Caco-2 (cell line): ENCODE measurements around the gene CEACAM20. TPM values are rescaled to one million over a fixed set of nuclear protein-coding genes. Genes with fewer than 3 reads are reported as not detected.

Source experiments
- BruUV-seq: library from RNA; stranded (reverse); fragments of 400-500 nt; replicated peaks from 2 replicates; lab custom pipeline; 2021; lab: Mats Ljungman, UMichigan
- CTCF ChIA-PET: fragments of 300-600 bp; sonication (Branson Sonifier 250); formaldehyde crosslinking; loops from one replicate; lab custom pipeline; 2022; ENCODE audit warnings: antibody characterized with exemption; lab: Charles Lee
- POLR2A ChIA-PET: fragments of 300-600 bp; sonication (Branson Sonifier 250); formaldehyde crosslinking; loops from one replicate; lab custom pipeline; 2022; ENCODE audit warnings: antibody characterized with exemption; lab: Charles Lee
- DNase-seq, 2 experiments: peaks; one replicate each; pipeline versions ENCODE4 v3.0.0 to v3.0.0-alpha.2; 2020 to 2022
- H3K27me3 ChIP-seq: replicated peaks from 2 replicates; pipeline ENCODE4 v1.6.0; 2011; ENCODE audit warnings: low read length; ENCODE audit not compliant: control insufficient read depth, insufficient read depth
- H3K36me3 ChIP-seq: 2 replicates; pipeline ENCODE4 v1.5.1; 2011; ENCODE audit warnings: low read length; ENCODE audit not compliant: control insufficient read depth, insufficient read depth
- H3K4me1 ChIP-seq: fragments of 250-450 bp; sonication (Bioruptor Pico); 2 replicates; pipeline ENCODE4 v1.5.1; 2020; ENCODE audit warnings: mild to moderate bottlenecking
- H3K4me3 ChIP-seq: 2 replicates; pipeline ENCODE4 v1.5.1; 2011; ENCODE audit warnings: low read depth, mild to moderate bottlenecking, control low read depth, low read length
- H3K9me3 ChIP-seq: fragments of 250-450 bp; sonication (Bioruptor Pico); 2 replicates; pipeline ENCODE4 v1.5.1; 2020; ENCODE audit warnings: mild to moderate bottlenecking, moderate library complexity
- H3K27ac Mint-ChIP-seq: one replicate; pipeline ENCODE4 v1.8.0; 2022; ENCODE audit warnings: mixed read lengths; ENCODE audit not compliant: unreplicated experiment
- H3K27me3 Mint-ChIP-seq: one replicate; pipeline ENCODE4 v1.8.0; 2022; ENCODE audit warnings: mixed read lengths; ENCODE audit not compliant: insufficient read depth, unreplicated experiment
- H3K36me3 Mint-ChIP-seq: one replicate; pipeline ENCODE4 v1.8.0; 2022; ENCODE audit warnings: mild to moderate bottlenecking, mixed read lengths; ENCODE audit not compliant: insufficient read depth, unreplicated experiment
- H3K4me1 Mint-ChIP-seq: one replicate; pipeline ENCODE4 v1.8.0; 2022; ENCODE audit warnings: low read depth, mixed read lengths; ENCODE audit not compliant: unreplicated experiment
- H3K4me3 Mint-ChIP-seq: one replicate; pipeline ENCODE4 v1.8.0; 2022; ENCODE audit warnings: mild to moderate bottlenecking, moderate library complexity, mixed read lengths; ENCODE audit not compliant: unreplicated experiment
- H3K9me3 Mint-ChIP-seq: one replicate; pipeline ENCODE4 v1.8.0; 2022; ENCODE audit warnings: mixed read lengths; ENCODE audit not compliant: unreplicated experiment
- CTCF ChIP-seq, 2 experiments: fragments of 200-600 bp in 1 of 2; IDR thresholded peaks; 1 replicate in 1 of 2; 2 replicates in 1 of 2; pipeline versions ENCODE4 v1.5.1 to v1.8.0; 2011 to 2022; ENCODE audit warnings: antibody characterized with exemption in 1 of 2, control low read depth in 1 of 2, inconsistent platforms in 1 of 2, low read depth in 1 of 2, low read length in 1 of 2, mild to moderate bottlenecking in 1 of 2, moderate library complexity in 1 of 2; ENCODE audit not compliant: insufficient read depth in 1 of 2, severe bottlenecking in 1 of 2, unreplicated experiment in 1 of 2
- intact Hi-C: fragments of 100-400 bp; cut with micrococcal nuclease; formaldehyde crosslinking; loops from one replicate; pipeline ENCODE4 v1.10.0; 2022; ENCODE audit not compliant: unreplicated experiment
- total RNA-seq: library from RNA; stranded (reverse); gene quantifications from 2 replicates; pipeline ENCODE4 v1.2.3, GENCODE V29; 2022

Gene CEACAM20
- total RNA-seq, 1 experiment from 2014 or later: not detected

DNA sequence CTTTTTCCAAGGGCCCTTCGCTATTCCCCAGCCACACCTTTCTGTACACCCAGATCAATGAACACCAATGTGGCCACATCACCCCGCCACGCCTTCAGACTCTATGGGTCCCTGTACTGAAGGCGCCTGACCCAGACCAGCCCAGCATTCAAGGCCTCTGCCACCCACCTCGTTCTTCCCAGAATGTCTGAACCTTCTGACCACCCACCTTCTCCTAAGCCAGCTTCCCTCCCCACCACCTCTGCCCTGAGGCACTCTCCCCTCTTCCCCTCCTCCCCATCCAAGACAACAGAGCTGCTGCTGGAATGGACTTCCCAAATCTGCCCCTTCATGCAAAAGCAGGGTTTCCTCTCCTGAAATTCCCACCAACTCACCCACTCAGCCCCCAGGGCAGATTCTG is 3.3 kb upstream of the CEACAM20 start:
- ChIA-PET POLR2A (no interaction called here), CTCF (interaction anchor here (0.6 kb wide), 1 partner anchor 238 kb away, joined by 3 read pairs; no protein-coding TSS in a partner anchor)
- no peak for DNase-seq
- TF ChIP-seq CTCF (IDR thresholded peaks at IDR 0.05; ENCODE audit: insufficient read depth in 1 of 2, low read depth in 1 of 2, low read length in 1 of 2, severe bottlenecking in 1 of 2, unreplicated experiment in 1 of 2): no peak
- H3K36me3 ChIP-seq: no peaks in the 10 kb centered on the region
- no TSS peak for BruUV-seq
- no peaks in the 10 kb centered on the region for H3K36me3 Mint-ChIP-seq
- peaks cover 12% of the 10 kb centered on the region for H3K9me3 Mint-ChIP-seq
- H3K4me1 Mint-ChIP-seq: no peaks in the 10 kb centered on the region
- peaks cover 7% of the 10 kb centered on the region for H3K27me3 Mint-ChIP-seq
- no peak overlapping the region for H3K27ac Mint-ChIP-seq
- no peaks in the 10 kb centered on the region for H3K4me1 ChIP-seq
- intact Hi-C loops: no loop called here
- no peak overlapping the region for H3K4me3 ChIP-seq
- H3K4me3 Mint-ChIP-seq: no peak overlapping the region
- no peaks in the 10 kb centered on the region for H3K27me3 ChIP-seq
- peaks cover 13% of the 10 kb centered on the region for H3K9me3 ChIP-seq

DNA sequence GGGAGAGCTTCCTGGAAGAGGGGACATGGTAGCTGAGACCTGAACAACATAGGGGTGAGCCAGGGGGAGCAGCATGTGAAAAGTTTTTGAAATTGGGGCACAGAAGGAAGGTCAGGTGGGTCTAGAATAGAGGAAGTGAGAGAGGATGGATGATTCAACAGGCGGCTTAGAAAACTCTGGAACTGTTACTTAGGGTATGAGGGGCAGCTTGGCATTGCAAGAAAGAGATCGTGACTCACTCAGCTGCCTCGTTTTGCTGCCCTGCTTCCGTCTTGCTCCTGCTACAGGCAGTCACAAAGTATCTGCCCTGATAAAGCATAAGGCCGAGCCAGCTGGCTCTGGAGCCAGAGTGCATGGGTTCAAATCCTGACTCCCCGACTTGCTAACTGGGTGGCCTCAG is 1.3 kb upstream of the CEACAM20 start:
- no peaks in the 10 kb centered on the region for H3K27me3 ChIP-seq
- Mint-ChIP-seq H3K4me1 (no peaks in the 10 kb centered on the region), H3K4me3 (no peak overlapping the region), H3K36me3 (no peaks in the 10 kb centered on the region), H3K27me3 (peaks cover 7% of the 10 kb centered on the region), H3K9me3 (peaks cover 16% of the 10 kb centered on the region), H3K27ac (no peak overlapping the region)
- CTCF ChIA-PET: interaction anchor here (0.7 kb wide), 1 partner anchor 18 kb away, joined by 3 read pairs; no protein-coding TSS in a partner anchor
- no peak overlapping the region for H3K4me3 ChIP-seq
- TF ChIP-seq CTCF (IDR thresholded peaks at IDR 0.05; ENCODE audit: insufficient read depth in 1 of 2, low read depth in 1 of 2, low read length in 1 of 2, severe bottlenecking in 1 of 2, unreplicated experiment in 1 of 2): no peak
- no peaks in the 10 kb centered on the region for H3K4me1 ChIP-seq
- peaks cover 7% of the 10 kb centered on the region for H3K9me3 ChIP-seq
- intact Hi-C loops: no loop called here
- H3K36me3 ChIP-seq: no peaks in the 10 kb centered on the region
- BruUV-seq: no TSS peak
- POLR2A ChIA-PET: no interaction called here
- DNase-seq: no peak

- Histone ChIP-seq H3K36me3 (no peaks in the 10 kb centered on the region), H3K27me3 (no peaks in the 10 kb centered on the region), H3K4me1 (no peaks in the 10 kb centered on the region), H3K4me3 (no peak overlapping the region), H3K9me3 (no peaks in the 10 kb centered on the region)
- H3K27me3 Mint-ChIP-seq: peaks cover 7% of the 10 kb centered on the region
- H3K4me1 Mint-ChIP-seq: no peaks in the 10 kb centered on the region
- TF ChIP-seq CTCF (IDR thresholded peaks at IDR 0.05; ENCODE audit: insufficient read depth in 1 of 2, low read depth in 1 of 2, low read length in 1 of 2, severe bottlenecking in 1 of 2, unreplicated experiment in 1 of 2): no peak
- no peak overlapping the region for H3K4me3 Mint-ChIP-seq
- peaks cover 16% of the 10 kb centered on the region for H3K9me3 Mint-ChIP-seq
- BruUV-seq: no TSS peak
- H3K36me3 Mint-ChIP-seq: no peaks in the 10 kb centered on the region
- ChIA-PET POLR2A (no interaction called here), CTCF (no interaction called here)
- intact Hi-C loops: no loop called here
- H3K27ac Mint-ChIP-seq: no peak overlapping the region
- DNase-seq: no peak
Measured at GRCh38 chr19:44527554-44527953, 1.9 kb downstream of the CEACAM20 start.
